ENCODE measurements around the gene BNC2.

Gene BNC2

DNA sequence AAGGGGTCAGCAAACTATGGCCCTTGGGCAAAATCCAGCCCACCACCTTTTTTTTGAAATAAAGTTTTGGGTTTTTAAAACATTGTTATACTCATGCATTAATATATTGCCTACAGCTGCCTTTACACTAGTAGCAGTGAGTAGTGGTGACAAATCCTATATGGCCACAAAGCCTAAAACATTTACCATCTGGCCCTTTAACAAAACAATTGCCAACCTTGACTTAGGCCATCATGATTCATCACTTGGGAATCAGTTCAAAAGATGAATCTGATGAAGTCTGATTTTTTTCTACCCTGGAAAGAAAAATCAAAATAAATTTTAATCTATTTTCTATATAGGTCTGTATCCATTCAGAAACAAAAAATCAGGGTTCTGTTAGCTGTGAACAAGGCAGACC lies 484.9 kb downstream of the BNC2 start:
- no peak for DNase-seq (ENCODE audit: low read depth in 2 of 3, low spot score in 2 of 3)

DNA sequence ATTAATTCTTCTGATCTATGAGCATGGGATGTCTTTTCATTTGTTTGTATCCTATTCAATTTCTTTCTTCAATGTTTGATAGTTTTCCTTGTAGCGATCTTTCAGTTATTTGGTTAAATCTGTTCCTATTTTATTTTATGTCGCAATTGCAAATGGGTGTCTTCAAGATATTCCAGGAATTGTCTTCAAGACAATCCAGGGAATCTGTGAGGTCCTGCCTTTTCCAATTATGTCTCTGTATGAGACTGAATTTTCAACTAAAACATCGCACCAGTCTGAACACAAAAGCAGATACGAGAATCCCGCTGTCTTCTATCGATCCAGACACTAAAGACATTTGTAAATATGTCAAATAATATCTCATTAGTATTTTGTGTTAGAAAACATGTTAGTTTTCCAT lies 485.5 kb downstream of the BNC2 start:
- no peak for DNase-seq (ENCODE audit: low read depth in 2 of 3, low spot score in 2 of 3)

DNA sequence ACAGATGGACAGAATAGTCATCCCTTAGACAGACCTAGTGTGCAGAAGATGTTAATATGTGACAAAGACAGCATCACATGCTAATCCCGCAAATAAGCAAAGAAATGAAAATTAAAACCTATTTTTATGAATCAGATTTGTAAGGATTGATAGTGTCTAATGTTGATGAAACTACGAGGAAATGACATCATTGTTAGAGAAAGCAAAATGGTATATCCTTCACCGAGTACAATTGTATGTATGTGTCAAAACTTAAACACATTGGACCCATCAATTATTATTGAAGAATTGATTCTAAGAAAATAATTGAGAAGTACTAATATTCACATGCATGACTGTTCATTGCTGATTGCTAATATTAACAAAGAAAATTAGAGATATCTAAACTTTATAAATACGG lies 493.2 kb downstream of the BNC2 start:
- DNase-seq (ENCODE audit: low read depth in 2 of 3, low spot score in 2 of 3), result no peak

- no peak for DNase-seq (ENCODE audit: low read depth in 2 of 3, low spot score in 2 of 3)
These were observed 499.2 kb downstream of the BNC2 start for GRCh38 chr9:16371306-16371705.

GRCh38 chr9:16370647-16371046 lies 499.8 kb downstream of the BNC2 start:
- DNase-seq (ENCODE audit: low read depth in 2 of 3, low spot score in 2 of 3), result no peak

DNA sequence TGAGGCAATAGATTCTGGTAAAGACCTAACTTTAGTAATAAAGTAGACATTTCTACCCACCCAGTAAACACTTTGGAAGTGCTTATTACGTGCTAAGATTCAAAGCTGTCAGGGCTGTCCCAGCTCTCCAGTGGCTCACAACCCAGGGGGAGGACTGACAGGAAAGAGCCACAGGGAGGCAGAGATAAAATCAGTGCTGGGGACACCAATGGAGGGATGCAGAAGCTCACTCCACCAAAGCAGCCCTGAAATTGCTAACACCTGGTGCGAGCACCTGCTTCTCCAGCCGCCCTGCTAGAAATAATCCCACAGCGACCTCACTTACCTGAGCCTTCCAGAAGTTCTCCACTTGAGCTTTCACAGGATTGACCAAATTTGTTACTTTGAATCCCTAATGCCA lies 501.0 kb downstream of the BNC2 start:
- no peak for DNase-seq (ENCODE audit: low read depth in 2 of 3, low spot score in 2 of 3)

- DNase-seq (ENCODE audit: low read depth in 2 of 3, low spot score in 2 of 3), result no peak
These were observed 502.0 kb downstream of the BNC2 start for GRCh38 chr9:16368237-16369087.

DNA sequence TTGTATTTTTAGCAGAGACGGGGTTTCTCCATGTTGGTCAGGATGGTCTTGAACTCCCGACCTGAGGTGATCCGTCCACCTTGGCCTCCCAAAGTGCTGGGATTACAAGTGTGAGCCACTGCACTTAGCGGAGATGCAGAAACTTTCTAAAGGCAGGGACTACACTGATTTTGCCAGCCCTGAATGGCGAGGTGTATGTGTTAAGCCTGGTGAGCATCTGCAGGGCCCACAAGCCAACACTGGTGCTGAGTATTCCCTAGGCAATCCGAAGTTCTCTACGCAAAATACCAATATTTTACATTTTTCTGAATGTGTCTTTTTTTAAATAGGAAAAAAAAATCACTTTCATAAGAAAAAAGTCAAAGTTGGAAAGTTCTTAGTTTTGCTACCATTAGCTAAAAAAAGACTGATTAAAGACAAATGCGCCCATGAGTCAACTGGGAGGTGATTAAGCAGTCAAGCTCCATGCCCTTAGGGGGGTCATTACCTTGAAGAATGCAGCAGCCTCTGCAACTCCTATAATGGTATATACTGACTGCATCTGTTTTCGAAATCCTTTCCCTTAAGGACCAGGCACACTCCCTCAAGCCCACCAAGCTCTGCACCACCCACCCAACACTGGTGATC lies 502.8 kb downstream of the BNC2 start:
- DNase-seq (ENCODE audit: low read depth in 2 of 3, low spot score in 2 of 3), result no peak

- no peak for DNase-seq (ENCODE audit: low read depth in 2 of 3, low spot score in 2 of 3)
These were observed 506.1 kb downstream of the BNC2 start for GRCh38 chr9:16364347-16364746.

- no peak for DNase-seq (ENCODE audit: low read depth in 2 of 3, low spot score in 2 of 3)
These were observed 506.6 kb downstream of the BNC2 start for GRCh38 chr9:16363916-16364315.

DNA sequence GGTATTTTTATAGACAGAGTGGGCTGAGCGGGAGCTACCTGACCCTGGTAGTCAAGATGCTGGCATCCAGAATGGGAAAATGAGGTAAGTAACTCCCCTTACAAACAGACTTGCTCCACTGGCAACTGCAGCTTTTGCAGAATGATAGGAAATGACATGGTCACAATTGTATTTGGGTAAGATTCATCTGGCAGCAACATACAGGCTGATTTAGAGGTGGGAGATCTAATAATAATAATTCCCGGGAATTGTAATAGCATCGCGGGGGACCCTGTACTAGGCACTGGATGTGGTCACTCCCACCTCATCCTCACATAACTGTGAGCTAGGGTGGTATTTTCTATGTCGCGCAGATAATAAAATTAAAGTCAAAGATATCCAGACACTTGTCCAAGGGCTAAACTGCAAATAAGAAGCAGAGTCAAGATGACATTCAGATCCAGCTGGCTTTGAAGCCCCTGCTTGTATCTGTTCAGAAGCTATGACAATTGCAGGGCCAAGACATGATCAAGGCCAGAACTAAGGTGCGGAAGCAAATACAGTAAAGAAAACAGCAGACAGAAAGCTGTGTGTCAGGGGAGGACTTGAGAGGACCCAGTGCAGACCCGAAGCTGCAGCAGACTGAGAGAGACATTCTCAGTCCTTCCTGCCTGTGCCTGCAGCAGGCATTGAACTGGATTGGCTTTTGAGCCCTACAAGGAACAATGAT lies 507.2 kb downstream of the BNC2 start:
- no peak for DNase-seq (ENCODE audit: low read depth in 2 of 3, low spot score in 2 of 3)

DNA sequence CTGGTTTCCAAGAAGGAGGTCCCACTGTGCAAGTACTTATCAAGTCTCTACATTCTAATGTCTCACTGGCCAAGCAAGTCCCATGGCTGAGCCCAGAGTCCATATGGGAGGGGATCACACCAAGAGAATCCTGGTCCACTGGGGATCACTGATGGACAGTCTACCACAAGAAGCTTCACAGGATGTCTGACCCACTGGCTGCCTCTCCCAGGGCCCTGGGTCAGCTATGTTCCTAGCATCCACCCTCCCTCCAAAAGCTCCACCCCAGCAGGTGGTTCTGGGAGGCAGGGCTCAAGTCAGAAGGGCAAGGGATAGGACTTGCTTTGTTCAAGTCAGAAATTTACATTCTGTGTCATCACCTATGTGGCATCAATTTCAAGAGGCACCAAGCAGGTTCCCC lies 508.5 kb downstream of the BNC2 start:
- DNase-seq (ENCODE audit: low read depth in 2 of 3, low spot score in 2 of 3), result no peak

GRCh38 chr9:16361118-16361517 lies 509.4 kb downstream of the BNC2 start:
- DNase-seq (ENCODE audit: low read depth in 2 of 3, low spot score in 2 of 3), result no peak

- DNase-seq (ENCODE audit: low read depth in 2 of 3, low spot score in 2 of 3), result no peak
These were observed 510.2 kb downstream of the BNC2 start for GRCh38 chr9:16360247-16360646.

Data from activated CD8-positive, alpha-beta memory T cell treated with anti-CD3 and anti-CD28 coated beads for 48 hours (primary cell).